ENCODE results near the gene GRM7.

The GRM7 gene

DNA sequence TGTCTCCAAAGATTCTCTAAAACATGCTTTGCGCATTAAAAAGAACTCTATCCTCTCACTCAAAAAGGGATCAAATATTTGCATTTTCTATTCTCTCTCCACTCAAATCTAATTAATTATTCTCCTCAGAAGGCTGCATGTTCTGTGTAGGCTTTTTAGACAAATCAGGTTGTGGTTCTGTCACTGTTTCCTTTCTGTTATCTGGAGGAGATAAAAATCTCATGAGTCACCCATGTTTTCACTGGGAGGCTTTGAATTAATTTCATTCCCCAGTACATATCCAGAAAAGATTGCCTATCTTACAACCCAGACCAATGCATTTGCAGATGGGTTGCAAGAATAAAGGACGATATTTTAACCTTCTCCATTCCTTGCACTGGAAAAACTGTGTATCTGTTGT is 446.5 kb downstream of the GRM7 start:
- no peak for DNase-seq (ENCODE audit: low read depth)

GRCh38 chr3:7309641-7310102 is 448.8 kb downstream of the GRM7 start:
- no peak for DNase-seq (ENCODE audit: low read depth)

GRCh38 chr3:7315037-7315436 is 454.1 kb downstream of the GRM7 start:
- DNase-seq (ENCODE audit: low read depth): no peak

DNA sequence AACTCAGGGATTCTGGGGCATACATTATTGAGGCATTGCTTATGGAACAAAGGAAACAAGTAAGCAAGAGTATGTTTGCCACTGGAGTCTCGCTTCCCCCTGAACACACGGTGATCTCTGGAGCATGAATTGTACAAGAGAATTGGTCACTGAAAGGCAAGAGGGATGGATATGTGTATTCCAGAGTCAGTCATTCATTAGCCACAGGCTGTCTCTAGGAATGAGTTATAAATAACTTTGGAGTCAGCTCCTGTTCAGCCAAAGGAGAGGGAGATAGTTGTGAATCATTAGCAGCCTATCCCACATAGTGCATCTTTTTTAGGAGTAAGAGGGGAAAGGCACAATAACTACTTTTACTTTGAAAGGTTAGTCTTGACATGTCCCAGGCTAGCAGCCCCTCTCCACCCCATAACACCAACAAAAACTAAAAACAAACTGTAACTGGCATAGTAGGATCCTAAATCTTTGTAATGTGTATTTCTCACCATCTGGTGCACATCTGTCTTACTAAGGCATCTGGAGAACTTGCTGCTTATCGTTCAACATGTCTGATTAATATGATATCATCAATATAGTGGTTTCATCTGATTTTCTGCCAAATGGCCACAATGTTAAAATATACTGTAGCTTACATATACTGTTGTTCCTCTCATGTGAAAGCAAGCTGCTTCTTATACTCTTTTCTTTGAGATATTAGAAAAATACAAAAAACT is 462.2 kb downstream of the GRM7 start:
- DNase-seq (ENCODE audit: low read depth): no peak

DNA sequence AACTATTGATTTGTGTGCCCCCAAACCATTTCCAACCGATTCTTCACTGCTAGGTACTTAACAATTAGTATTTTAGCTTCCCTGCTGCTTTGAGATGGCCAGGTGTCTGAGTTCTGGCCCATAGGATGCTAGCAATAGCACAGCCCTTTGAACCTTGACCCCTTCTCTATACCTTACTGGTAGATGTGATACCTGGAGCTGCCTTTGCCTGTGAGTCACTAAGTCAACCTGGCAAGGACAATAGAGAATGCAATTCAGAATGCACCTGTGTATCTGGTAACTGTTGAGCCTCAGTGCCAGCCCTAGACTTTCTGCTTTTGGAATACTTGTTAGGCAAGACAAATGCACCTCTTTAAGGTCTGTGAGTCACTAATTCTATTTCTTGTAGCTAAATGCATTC is 467.4 kb downstream of the GRM7 start:
- DNase-seq (ENCODE audit: low read depth): no peak

GRCh38 chr3:7332696-7333095 is 471.8 kb downstream of the GRM7 start:
- DNase-seq (ENCODE audit: low read depth): no peak

DNA sequence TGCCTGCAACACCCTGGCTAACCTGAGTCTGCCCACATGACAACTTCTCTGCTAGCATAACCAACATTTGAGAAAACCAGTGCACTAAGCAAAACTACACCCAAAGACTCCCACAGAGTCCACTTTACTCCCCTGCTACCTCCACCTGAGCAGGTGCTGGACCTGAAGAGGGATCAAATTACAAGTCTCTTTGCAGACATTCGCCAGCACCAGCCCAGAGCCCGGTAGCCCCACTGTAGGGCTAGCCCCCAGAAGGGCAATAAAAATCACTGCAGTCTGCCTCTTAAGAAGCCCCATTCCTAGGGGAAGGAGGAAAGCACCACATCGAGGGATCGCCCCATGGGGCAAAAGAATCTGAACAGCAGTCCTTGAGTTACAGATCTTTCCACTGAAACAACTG is 472.2 kb downstream of the GRM7 start:
- DNase-seq (ENCODE audit: low read depth): no peak

GRCh38 chr3:7340795-7341194 is 479.9 kb downstream of the GRM7 start:
- DNase-seq (ENCODE audit: low read depth): no peak

- DNase-seq (ENCODE audit: low read depth): no peak
Measured at GRCh38 chr3:7346364-7346763, 485.4 kb downstream of the GRM7 start.

GRCh38 chr3:7357101-7357500 is 496.2 kb downstream of the GRM7 start:
- DNase-seq (ENCODE audit: low read depth): no peak

DNA sequence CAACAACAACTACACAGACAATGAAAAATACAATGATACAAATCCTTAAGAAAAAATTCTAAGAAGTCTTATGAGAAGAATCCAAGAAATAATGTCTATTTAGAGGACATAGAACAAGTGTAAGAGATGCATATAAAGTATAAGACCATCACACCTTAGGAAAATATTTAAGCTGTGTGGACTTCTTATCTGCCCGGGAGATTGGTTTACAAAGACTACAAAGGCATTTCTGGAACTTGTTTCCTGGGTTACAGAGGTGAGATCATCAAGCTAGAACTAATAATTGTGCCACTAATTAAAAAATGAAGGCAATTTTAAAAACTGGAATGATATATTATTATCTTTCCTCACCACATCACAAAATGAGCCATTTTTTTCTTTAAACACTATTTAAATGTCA is 507.1 kb downstream of the GRM7 start:
- DNase-seq (ENCODE audit: low read depth): no peak

GRCh38 chr3:7368597-7368996 is 507.7 kb downstream of the GRM7 start:
- DNase-seq (ENCODE audit: low read depth): no peak

DNA sequence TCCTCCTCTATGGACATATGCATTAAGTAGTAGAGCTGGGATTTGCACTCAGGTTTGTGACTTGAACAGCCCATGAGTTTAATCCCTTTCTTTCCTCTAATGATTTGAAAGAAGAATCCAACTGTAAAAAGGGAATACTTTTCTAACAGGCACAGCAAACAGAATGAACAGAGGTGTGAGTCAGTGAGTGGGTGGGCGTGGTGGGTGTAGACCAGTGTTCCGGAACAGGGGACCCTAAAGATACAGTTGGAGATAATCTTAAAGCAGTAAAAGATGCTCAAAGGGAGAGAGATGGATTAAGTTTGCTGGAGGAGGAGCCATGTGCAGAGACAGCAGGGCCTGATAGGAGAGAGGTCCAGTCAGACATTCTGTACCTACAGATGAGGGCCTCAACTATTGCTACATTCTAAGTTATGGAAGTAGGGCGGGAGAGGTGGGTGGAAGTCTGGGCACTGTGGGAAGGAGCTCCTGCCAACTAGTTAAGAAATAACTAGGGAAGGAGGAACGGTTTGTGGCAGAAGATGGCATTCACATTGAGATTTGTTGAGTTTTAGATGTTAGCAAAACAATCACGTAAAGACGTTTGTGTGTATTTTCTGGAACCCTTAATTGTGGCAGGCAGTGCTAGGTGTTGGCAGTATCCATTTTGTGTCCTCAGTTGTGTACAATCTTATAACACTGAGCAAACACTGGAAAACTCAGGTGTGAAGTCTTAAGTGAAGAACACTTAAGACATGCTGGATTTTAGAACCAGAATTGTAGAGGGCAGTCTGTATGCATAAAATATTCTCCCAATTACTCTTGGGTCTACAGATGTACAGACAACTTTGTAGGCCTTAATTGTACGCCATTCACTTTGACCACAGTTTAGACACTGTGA is 511.0 kb downstream of the GRM7 start:
- DNase-seq (ENCODE audit: low read depth): no peak

DNA sequence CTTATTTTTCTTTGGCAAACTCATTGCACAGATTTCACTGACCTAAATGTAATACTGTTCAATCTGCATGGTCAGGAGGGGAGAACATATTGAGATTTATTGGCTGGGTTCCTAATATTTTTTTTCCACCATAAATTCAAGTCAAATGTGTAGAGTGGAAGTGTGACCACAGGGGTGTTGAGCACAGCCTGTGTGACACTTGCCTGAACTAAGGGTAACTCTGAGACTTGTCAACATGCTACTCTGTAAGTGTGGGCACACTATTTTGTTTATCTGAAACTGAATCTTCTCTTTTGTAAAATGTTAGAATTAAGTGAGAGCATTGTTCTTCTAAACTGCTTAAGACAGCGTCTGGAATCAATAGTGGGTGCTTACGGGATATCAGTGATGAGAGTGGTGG is 516.2 kb downstream of the GRM7 start:
- DNase-seq (ENCODE audit: low read depth): no peak

- no peak for DNase-seq (ENCODE audit: low read depth)
Measured at GRCh38 chr3:7381741-7382140, 520.8 kb downstream of the GRM7 start.

DNA sequence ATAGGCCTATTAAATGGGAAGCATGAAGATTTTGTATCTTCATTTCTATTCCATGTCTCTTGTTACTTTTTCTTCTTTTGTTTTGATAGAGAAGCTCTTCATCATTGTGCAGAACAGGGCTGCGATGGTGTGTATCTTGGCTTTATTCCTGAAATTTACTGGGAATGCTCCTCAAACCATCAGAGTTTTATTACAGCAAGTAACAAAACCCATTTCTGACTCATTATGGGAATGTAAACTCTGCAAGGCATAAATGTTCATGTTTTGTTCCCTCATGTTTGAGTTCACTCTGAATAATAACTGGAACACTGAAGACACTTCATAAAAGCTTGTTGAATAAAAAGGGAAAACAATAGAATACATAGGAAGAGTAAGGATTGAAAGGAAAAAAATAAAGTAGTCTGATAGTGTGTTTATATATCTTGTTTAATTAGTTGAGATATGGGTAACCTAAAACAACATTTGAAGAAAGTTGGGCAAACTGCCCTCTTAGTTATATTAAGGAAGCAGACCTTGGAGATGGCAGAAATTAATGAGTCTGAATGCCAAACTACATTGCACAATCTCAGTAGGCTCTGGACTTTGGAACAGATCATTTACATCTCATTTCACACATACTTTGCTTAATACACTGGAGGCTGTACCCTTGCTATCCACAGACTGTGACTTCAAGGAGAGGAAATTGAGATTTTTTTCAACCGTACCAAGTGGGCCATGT is 521.5 kb downstream of the GRM7 start:
- peak; percentile 20 for DNase-seq (ENCODE audit: low read depth)

DNA sequence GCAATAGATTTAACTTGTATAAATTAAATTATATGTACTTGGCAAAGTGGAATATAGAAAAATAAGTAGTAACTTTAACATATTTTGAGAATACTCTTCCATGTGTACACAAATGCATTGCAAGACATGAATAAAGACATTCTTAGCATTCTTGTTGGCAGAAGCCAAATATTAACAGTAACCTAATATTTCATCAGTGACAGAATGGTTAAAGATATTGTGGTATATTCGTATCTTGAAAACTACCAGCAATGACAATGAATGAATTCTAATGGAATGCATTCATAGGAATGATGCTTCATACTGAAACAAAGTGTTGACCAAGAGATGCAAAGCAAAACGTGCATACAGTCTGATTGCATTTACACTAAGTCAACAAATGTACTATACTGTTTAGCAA is 524.7 kb downstream of the GRM7 start:
- no peak for DNase-seq (ENCODE audit: low read depth)

GRCh38 chr3:7388026-7388425 is 527.1 kb downstream of the GRM7 start:
- DNase-seq (ENCODE audit: low read depth): no peak

- DNase-seq (ENCODE audit: low read depth): no peak
Measured at GRCh38 chr3:7392206-7392605, 531.3 kb downstream of the GRM7 start.

DNA sequence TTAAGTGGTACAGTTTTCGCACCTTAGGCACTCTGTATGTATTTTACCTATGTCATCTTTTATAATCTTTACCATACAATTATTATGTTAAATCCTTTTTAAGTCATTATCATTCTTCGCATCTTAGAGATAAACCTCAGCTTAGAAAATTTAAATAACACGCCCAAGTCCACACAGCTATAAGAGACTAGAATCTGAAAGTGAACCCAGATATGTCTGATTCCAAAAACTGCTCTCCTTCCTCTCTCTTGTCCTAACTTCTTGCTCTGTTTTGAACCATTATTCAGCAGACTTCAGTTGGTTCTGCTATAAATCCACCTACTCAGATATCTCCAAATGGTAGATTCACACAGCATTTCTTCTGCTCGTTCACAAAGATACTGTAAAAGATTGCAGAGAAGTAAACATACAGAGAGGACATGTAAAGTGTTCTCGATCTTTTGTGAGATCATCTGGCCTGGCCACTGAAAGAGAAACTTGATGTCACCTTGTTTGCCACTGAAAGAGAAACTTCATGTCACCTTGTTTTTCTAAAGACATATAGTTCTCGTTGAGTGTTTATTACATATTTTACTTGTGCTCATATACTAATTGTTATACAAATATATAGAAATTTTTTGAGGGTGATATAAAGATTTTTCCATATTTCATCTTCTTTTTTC is 533.2 kb downstream of the GRM7 start:
- no peak for DNase-seq (ENCODE audit: low read depth)

- no peak for DNase-seq (ENCODE audit: low read depth)
Measured at GRCh38 chr3:7396534-7396933, 535.6 kb downstream of the GRM7 start.

- DNase-seq (ENCODE audit: low read depth): no peak
Measured at GRCh38 chr3:7397097-7397496, 536.2 kb downstream of the GRM7 start.

Data from stromal cell of bone marrow (primary cell).